Measurements from ENCODE around the gene RPS21. TPM values are rescaled to one million over a fixed set of nuclear protein-coding genes. Genes with fewer than 3 reads are reported as not detected.

Gene RPS21
- total RNA-seq, 1 experiment from 2014 or later = 2,013 TPM

GRCh38 chr20:62428396-62429295 is 41.7 kb downstream of the RPS21 start:
- no peak for DNase-seq (ENCODE audit: low read depth)

GRCh38 chr20:62429455-62430310 is 42.8 kb downstream of the RPS21 start:
- in situ Hi-C loops (cut with HindIII; ENCODE audit: low pct_unique_long_range_greater_than_20kb, low sequenced_read_pairs) = no loop called here
- no peak for DNase-seq (ENCODE audit: low read depth)

More at GRCh38 chr20:62428396-62429295, 41.7 kb downstream of the RPS21 start:
- in situ Hi-C loops (cut with HindIII; ENCODE audit: low pct_unique_long_range_greater_than_20kb, low sequenced_read_pairs) = no loop called here

GRCh38 chr20:62430311-62430853 is 43.5 kb downstream of the RPS21 start:
- in situ Hi-C loops (cut with HindIII; ENCODE audit: low pct_unique_long_range_greater_than_20kb, low sequenced_read_pairs) = no loop called here

GRCh38 chr20:62430866-62431447 is 44.1 kb downstream of the RPS21 start:
- in situ Hi-C loops (cut with HindIII; ENCODE audit: low pct_unique_long_range_greater_than_20kb, low sequenced_read_pairs) = no loop called here
- DNase-seq (ENCODE audit: low read depth) = no peak

More at GRCh38 chr20:62430311-62430853, 43.5 kb downstream of the RPS21 start:
- no peak for DNase-seq (ENCODE audit: low read depth)

- DNase-seq (ENCODE audit: low read depth) = no peak
- in situ Hi-C loops (cut with HindIII; ENCODE audit: low pct_unique_long_range_greater_than_20kb, low sequenced_read_pairs) = no loop called here
These were observed 47.0 kb downstream of the RPS21 start for GRCh38 chr20:62433658-62434497.

- in situ Hi-C loops (cut with HindIII; ENCODE audit: low pct_unique_long_range_greater_than_20kb, low sequenced_read_pairs) = no loop called here
These were observed 49.8 kb downstream of the RPS21 start for GRCh38 chr20:62436692-62437091.

GRCh38 chr20:62437496-62437895 is 50.6 kb downstream of the RPS21 start:
- no peak for DNase-seq (ENCODE audit: low read depth)
- in situ Hi-C loops (cut with HindIII; ENCODE audit: low pct_unique_long_range_greater_than_20kb, low sequenced_read_pairs) = no loop called here

More at GRCh38 chr20:62436692-62437091, 49.8 kb downstream of the RPS21 start:
- DNase-seq (ENCODE audit: low read depth) = no peak

- in situ Hi-C loops (cut with HindIII; ENCODE audit: low pct_unique_long_range_greater_than_20kb, low sequenced_read_pairs) = no loop called here
These were observed 51.0 kb downstream of the RPS21 start for GRCh38 chr20:62437927-62438326.

More at GRCh38 chr20:62437927-62438326, 51.0 kb downstream of the RPS21 start:
- DNase-seq (ENCODE audit: low read depth) = no peak

Other genes with a start within 250 kb of the RPS21 start
- gene PSMA7, start 243.7 kb upstream of the RPS21 start, total RNA-seq (2014; rRNA removed; shearing (Covaris generic); ENCODE audit: low replicate concordance) = 687 and 810 TPM in 2 replicates
- gene SS18L1, start 243.3 kb upstream of the RPS21 start, total RNA-seq (2014; rRNA removed; shearing (Covaris generic); ENCODE audit: low replicate concordance) = 7.1 and 8.2 TPM in 2 replicates
- gene MTG2, start 204.1 kb upstream of the RPS21 start, total RNA-seq (2014; rRNA removed; shearing (Covaris generic); ENCODE audit: low replicate concordance) = 21.8 and 31.6 TPM in 2 replicates
- gene HRH3, start 166.8 kb upstream of the RPS21 start, total RNA-seq (2014; rRNA removed; shearing (Covaris generic); ENCODE audit: low replicate concordance) = not detected in 2 replicates
- 14.0 and 17.9 TPM in 2 replicates for gene OSBPL2, start 148.6 kb upstream of the RPS21 start, total RNA-seq (2014; rRNA removed; shearing (Covaris generic); ENCODE audit: low replicate concordance)
- 213 and 243 TPM in 2 replicates for gene ADRM1, start 84.1 kb upstream of the RPS21 start, total RNA-seq (2014; rRNA removed; shearing (Covaris generic); ENCODE audit: low replicate concordance)
- gene LAMA5, start 19.8 kb upstream of the RPS21 start, total RNA-seq (2014; rRNA removed; shearing (Covaris generic); ENCODE audit: low replicate concordance) = 59.3 and 63.3 TPM in 2 replicates
- 3.3 and 5.9 TPM in 2 replicates for gene CABLES2, start 20.2 kb downstream of the RPS21 start, total RNA-seq (2014; rRNA removed; shearing (Covaris generic); ENCODE audit: low replicate concordance)
- not detected in 2 replicates for gene RBBP8NL, start 40.4 kb downstream of the RPS21 start, total RNA-seq (2014; rRNA removed; shearing (Covaris generic); ENCODE audit: low replicate concordance)
- not detected in 2 replicates for gene GATA5, start 88.9 kb downstream of the RPS21 start, total RNA-seq (2014; rRNA removed; shearing (Covaris generic); ENCODE audit: low replicate concordance)